CD4-positive, CD25-positive, alpha-beta regulatory T cell (primary cell): ENCODE measurements around the gene P2RX6. TPM values are rescaled to one million over a fixed set of nuclear protein-coding genes. Genes with fewer than 3 reads are reported as not detected.

ENCODE experiments used
- ATAC-seq, 2 donors: fragments of 150-1000 bp; cut with Tn5 transposase; one replicate each; pipeline ENCODE4 v1.10.0; 2021; ENCODE audit warnings: low read depth in 2 of 2, moderate number of reproducible peaks in 2 of 2, moderate library complexity in 1 of 2
- DNase-seq, 3 donors: peaks; one replicate each; pipeline versions ENCODE4 v3.0.0 to v3.0.0-alpha.2; 2012 to 2022; ENCODE audit warnings: mixed read lengths in 1 of 3
- H3K27ac ChIP-seq: one replicate; pipeline ENCODE4 v1.7.0; 2013; ENCODE audit warnings: mild to moderate bottlenecking, low read length; ENCODE audit not compliant: insufficient read depth, poor library complexity, severe bottlenecking
- H3K27me3 ChIP-seq: one replicate; pipeline ENCODE4 v1.7.0; 2013; ENCODE audit warnings: low read length; ENCODE audit not compliant: control insufficient read depth, insufficient read depth
- H3K36me3 ChIP-seq: one replicate; pipeline ENCODE4 v1.7.0; 2013; ENCODE audit warnings: mild to moderate bottlenecking, low read length, moderate library complexity; ENCODE audit not compliant: control insufficient read depth, insufficient read depth
- H3K4me1 ChIP-seq: 2 replicates; pipeline ENCODE4 v1.7.0; 2013; ENCODE audit warnings: mild to moderate bottlenecking, low read length; ENCODE audit not compliant: insufficient read depth, control insufficient read depth, poor library complexity, severe bottlenecking
- H3K4me3 ChIP-seq: one replicate; pipeline ENCODE4 v1.7.0; 2013; ENCODE audit warnings: low read depth, mild to moderate bottlenecking, low read length, moderate library complexity
- H3K9me3 ChIP-seq, 2 experiments: 1 replicate in 1 of 2; 2 replicates in 1 of 2; pipeline ENCODE4 v1.7.0; 2013; ENCODE audit warnings: low read length in 2 of 2, mild to moderate bottlenecking in 1 of 2, moderate library complexity in 1 of 2; ENCODE audit not compliant: control insufficient read depth in 2 of 2
- H3K27ac Mint-ChIP-seq, 3 donors: one replicate each; pipeline ENCODE4 v1.8.0; 2020 to 2022; ENCODE audit warnings: mild to moderate bottlenecking in 3 of 3, mixed read lengths in 3 of 3, moderate library complexity in 2 of 3
- H3K27me3 Mint-ChIP-seq: one replicate; pipeline ENCODE4 v1.8.0; 2022; ENCODE audit warnings: mild to moderate bottlenecking, mixed read lengths
- H3K36me3 Mint-ChIP-seq: one replicate; pipeline ENCODE4 v1.8.0; 2020; ENCODE audit warnings: mixed read lengths
- H3K4me1 Mint-ChIP-seq, 4 donors: one replicate each; pipeline ENCODE4 v1.8.0; 2020 to 2022; ENCODE audit warnings: mixed read lengths in 4 of 4, mild to moderate bottlenecking in 1 of 4
- H3K4me3 Mint-ChIP-seq, 4 donors: one replicate each; pipeline ENCODE4 v1.8.0; 2020 to 2022; ENCODE audit warnings: mild to moderate bottlenecking in 4 of 4, mixed read lengths in 4 of 4, moderate library complexity in 3 of 4
- H3K9me3 Mint-ChIP-seq, 7 donors: one replicate each; pipeline ENCODE4 v1.8.0; 2020 to 2022; ENCODE audit warnings: mixed read lengths in 7 of 7, mild to moderate bottlenecking in 3 of 7, moderate library complexity in 2 of 7
- polyA plus RNA-seq, 4 donors: library from polyadenylated mRNA; unstranded; fragments of 300-500 nt; fragmentation: Illumina TruSeq; gene quantifications; one replicate each; pipeline ENCODE4 v1.2.3, GENCODE V29; 2021
- total RNA-seq: library from RNA; stranded (reverse); gene quantifications from one replicate; pipeline ENCODE4 v1.2.3, GENCODE V29; 2022

The P2RX6 gene
- total and polyA plus RNA-seq, 5 donors from 2014 or later: 0.10 to 0.59 TPM; not detected in 3

GRCh38 chr22:21009638-21010425 lies 5.1 kb upstream of the P2RX6 start:
- Histone ChIP-seq H3K9me3 (no peaks in the 10 kb centered on the region), H3K4me1 (peaks cover 11% of the 10 kb centered on the region), H3K4me3 (no peak overlapping the region), H3K27ac (no peak overlapping the region), H3K36me3 (no peaks in the 10 kb centered on the region), H3K27me3 (no peaks in the 10 kb centered on the region)
- Mint-ChIP-seq H3K27ac (no peak overlapping the region), H3K27me3 (no peaks in the 10 kb centered on the region), H3K36me3 (no peaks in the 10 kb centered on the region), H3K4me3 (peak overlapping the region in 1 of 4 donors; percentile 27), H3K9me3 (no peaks in the 10 kb centered on the region), H3K4me1 (peaks cover 5 to 19% (median 8%) of the 10 kb centered on the region in 4 donors)
- DNase-seq: peak in 2 of 3 donors; percentile 26 to 38
- no peak for ATAC-seq

DNA sequence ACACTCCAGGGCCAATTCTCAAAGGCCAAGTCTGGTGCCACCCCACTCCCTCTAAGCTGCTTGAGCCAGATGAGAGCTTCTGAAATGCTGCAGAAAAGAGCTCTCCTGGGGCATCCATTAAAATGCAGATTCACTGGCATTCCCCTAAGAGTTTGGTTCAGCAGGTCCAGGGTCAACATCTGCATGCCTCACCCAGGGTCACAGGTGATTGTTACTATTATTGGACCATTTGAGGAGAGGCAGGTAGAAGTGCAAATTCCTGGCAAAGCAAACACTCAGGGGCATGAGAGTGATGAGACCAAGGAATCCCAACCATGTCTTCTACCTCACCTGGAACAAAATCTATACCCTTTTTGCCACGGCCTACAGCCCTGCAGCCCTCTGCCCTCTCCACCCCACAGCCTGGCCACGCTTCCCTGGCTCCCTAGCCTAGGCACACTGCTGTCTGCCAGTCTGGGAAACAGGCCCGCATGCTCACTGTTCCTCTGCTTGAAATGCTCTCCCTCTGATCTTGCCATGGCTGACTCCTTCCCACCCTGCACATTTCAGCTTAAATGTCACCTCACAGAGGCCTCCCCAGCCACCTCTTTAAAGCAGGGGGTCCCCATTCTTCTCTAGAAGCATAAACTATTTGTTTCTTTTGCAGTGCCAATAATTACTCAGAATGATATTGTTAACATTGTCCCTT lies 4.4 kb upstream of the P2RX6 start:
- DNase-seq (no peak), ATAC-seq (no peak)
- H3K4me3 ChIP-seq: no peak overlapping the region
- peaks cover 5 to 26% (median 10%) of the 10 kb centered on the region in 4 donors for H3K4me1 Mint-ChIP-seq
- H3K27ac Mint-ChIP-seq: peak overlapping the region in 1 of 3 donors; percentile 72
- no peaks in the 10 kb centered on the region for H3K27me3 ChIP-seq
- H3K36me3 Mint-ChIP-seq: no peaks in the 10 kb centered on the region
- no peaks in the 10 kb centered on the region for H3K9me3 ChIP-seq
- H3K27ac ChIP-seq: no peak overlapping the region
- H3K9me3 Mint-ChIP-seq: no peaks in the 10 kb centered on the region
- peaks cover 17% of the 10 kb centered on the region for H3K4me1 ChIP-seq
- peak overlapping the region in 2 of 4 donors; percentile 10 to 27 for H3K4me3 Mint-ChIP-seq
- H3K36me3 ChIP-seq: no peaks in the 10 kb centered on the region
- H3K27me3 Mint-ChIP-seq: no peaks in the 10 kb centered on the region

DNA sequence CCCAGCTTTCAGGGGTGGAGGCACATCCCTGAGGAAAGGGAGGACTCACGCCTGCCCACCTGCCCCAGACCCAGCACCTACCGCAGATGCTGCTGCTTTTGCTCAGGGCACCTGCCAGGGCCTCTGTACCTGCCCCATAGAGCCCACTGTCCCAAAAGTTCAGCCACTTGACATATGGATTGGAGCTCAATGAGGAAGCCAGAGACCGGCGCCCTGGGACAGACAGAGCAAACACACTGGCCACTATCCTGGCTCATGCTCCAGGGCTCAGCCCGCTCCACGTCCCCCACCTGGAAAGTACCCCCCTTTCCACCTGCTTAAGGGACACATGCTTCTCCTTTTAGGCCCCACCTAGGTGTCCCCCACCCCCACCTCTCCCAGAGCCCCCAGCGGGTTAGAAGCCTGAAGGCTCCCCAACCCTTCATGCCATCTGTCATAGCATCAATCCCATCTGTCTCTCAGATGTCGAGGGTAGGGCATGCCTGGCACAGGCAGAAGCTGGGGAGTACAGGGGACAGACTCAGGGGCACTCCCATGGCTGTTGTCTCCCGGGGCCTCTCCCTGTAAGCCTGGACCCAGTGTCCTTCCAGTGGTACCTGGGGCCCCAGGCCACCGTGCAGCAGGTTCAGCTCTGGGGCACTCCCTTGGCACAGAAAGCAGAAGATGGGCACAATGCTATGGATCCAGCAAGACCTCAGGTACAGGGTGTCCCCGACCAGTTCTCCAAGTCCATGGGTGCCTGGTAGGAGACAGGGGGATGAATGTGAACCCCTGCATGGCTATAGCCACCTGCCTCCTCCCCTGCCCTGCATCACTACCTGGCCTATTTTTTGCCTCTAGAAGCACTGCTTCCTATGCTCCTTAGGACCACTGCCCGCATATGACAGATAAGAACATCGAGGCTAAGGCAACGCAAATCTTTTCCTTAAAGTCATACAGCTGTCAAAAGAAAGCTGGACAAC lies 2.2 kb upstream of the P2RX6 start:
- H3K4me3 ChIP-seq: no peak overlapping the region
- Mint-ChIP-seq H3K27me3 (no peaks in the 10 kb centered on the region), H3K36me3 (no peaks in the 10 kb centered on the region), H3K27ac (peak overlapping the region in 2 of 3 donors; percentile 85 to 86), H3K4me3 (peak overlapping the region; percentile 48 to 80 (median 64)), H3K4me1 (peaks cover 0 to 34% (median 10%) of the 10 kb centered on the region in 4 donors), H3K9me3 (no peaks in the 10 kb centered on the region)
- ATAC-seq (no peak), DNase-seq (no peak)
- no peak overlapping the region for H3K27ac ChIP-seq
- H3K4me1 ChIP-seq: peaks cover 17% of the 10 kb centered on the region
- H3K36me3 ChIP-seq: no peaks in the 10 kb centered on the region
- no peaks in the 10 kb centered on the region for H3K27me3 ChIP-seq
- H3K9me3 ChIP-seq: no peaks in the 10 kb centered on the region

DNA sequence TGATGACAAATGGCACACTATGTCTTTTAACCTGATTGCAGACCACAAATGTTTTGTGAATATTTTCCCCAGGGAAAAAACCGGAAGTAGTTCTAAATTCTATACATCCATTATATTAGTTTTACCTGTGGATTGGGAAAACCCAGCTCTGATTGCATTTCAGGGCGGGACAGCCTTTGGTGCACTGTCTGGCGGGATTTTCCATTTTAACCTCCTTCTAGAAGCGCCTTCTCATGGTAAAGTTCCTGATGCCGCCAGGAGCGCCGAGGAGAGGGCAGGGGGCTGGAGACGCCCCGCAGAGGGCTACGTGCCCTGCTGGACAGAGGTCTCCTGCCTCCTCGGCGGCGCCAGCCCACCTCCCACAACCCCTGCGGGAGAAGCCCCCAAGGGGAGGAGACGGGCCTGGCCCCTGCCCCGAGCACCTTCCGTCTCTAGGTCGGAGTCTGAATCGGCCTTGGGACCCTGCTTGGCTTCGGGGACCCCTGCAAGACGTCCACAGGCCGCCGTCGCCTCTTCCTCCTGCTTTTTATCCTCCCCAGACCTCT lies 1.2 kb upstream of the P2RX6 start:
- Mint-ChIP-seq H3K36me3 (no peaks in the 10 kb centered on the region), H3K27me3 (no peaks in the 10 kb centered on the region), H3K4me1 (peaks cover 0 to 34% (median 10%) of the 10 kb centered on the region in 4 donors), H3K9me3 (no peaks in the 10 kb centered on the region), H3K4me3 (peak overlapping the region; percentile 78 to 91 (median 89)), H3K27ac (peak overlapping the region; percentile 18 to 97 (median 85))
- Histone ChIP-seq H3K27me3 (no peaks in the 10 kb centered on the region), H3K27ac (peak overlapping the region; percentile 69), H3K4me1 (peaks cover 17% of the 10 kb centered on the region), H3K4me3 (peak overlapping the region; percentile 13), H3K9me3 (no peaks in the 10 kb centered on the region), H3K36me3 (no peaks in the 10 kb centered on the region)
- ATAC-seq (no peak), DNase-seq (no peak)

DNA sequence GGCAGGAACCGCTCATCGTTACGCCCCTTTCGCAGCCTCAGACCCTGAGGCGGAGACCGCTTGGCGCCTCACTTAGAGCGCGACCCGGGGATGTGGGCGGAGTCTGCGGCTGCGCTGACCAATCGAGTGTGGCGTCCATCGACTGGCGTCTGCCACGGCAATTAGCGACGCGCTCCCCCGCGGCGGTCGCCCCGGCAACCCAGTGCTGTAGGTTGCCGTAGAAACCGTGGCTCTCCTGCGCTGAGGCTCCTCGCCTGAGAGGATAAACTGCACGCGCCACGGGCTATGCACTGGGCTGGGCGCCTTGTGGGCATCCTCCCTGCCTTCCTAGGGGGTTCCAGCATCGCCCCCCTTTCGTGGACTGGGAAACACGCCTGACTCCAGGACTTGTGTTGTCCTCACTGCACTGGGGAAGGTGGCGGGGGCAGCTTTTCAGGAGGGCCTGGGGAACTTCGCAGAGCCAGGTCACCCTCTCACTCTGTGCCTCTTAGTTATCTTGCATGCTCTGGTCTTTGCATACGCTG lies 701 bp upstream of the P2RX6 start:
- H3K4me1 Mint-ChIP-seq: peaks cover 0 to 34% (median 10%) of the 10 kb centered on the region in 4 donors
- Histone ChIP-seq H3K4me3 (peak overlapping the region; percentile 41), H3K27ac (peak overlapping the region; percentile 69), H3K9me3 (no peaks in the 10 kb centered on the region), H3K27me3 (no peaks in the 10 kb centered on the region), H3K36me3 (no peaks in the 10 kb centered on the region), H3K4me1 (peaks cover 17% of the 10 kb centered on the region)
- no peaks in the 10 kb centered on the region for H3K9me3 Mint-ChIP-seq
- peak; percentile 80 to 88 (median 82) for DNase-seq
- no peaks in the 10 kb centered on the region for H3K27me3 Mint-ChIP-seq
- H3K36me3 Mint-ChIP-seq: no peaks in the 10 kb centered on the region
- H3K4me3 Mint-ChIP-seq: peak overlapping the region; percentile 78 to 91 (median 89)
- peak overlapping the region in 2 of 3 donors; percentile 85 to 97 for H3K27ac Mint-ChIP-seq
- ATAC-seq: peak; percentile 91 to 92

DNA sequence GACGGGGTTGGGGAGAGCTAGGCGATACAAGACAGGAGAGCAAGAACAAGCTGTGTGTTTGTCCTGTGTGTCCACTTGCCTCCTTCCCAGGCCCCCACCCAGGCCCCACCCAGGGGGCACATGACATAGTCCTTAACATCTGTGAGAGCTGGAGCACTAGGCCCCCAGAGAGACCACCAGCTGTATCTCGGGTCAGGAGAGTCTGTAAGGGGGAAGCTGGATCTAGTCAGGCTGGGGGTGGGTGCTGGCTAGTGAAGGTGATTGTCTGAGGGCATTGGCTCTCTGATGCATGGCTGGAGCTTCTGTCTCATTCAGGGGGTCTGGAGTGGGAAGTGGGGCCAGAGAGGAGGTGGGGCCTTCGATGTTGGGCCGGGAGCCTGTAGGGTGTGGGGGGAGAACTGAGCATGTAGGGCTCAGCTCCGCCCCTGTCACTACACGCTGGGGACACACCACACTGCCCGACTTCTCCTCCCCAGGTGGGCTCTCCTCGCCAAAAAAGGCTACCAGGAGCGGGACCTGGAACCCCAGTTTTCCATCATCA lies 571 bp downstream of the P2RX6 start:
- Histone ChIP-seq H3K4me1 (peaks cover 17% of the 10 kb centered on the region), H3K9me3 (no peaks in the 10 kb centered on the region), H3K4me3 (no peak overlapping the region), H3K36me3 (no peaks in the 10 kb centered on the region), H3K27me3 (no peaks in the 10 kb centered on the region), H3K27ac (no peak overlapping the region)
- Mint-ChIP-seq H3K4me1 (peaks cover 0 to 34% (median 10%) of the 10 kb centered on the region in 4 donors), H3K4me3 (peak overlapping the region in 1 of 4 donors; percentile 21), H3K36me3 (no peaks in the 10 kb centered on the region), H3K27me3 (peaks cover 4% of the 10 kb centered on the region), H3K27ac (no peak overlapping the region), H3K9me3 (no peaks in the 10 kb centered on the region)
- DNase-seq: no peak
- no peak for ATAC-seq
